Naive thymus-derived CD4-positive, alpha-beta T cell (primary cell): ENCODE data around the gene ACYP2. TPM values are rescaled to one million over a fixed set of nuclear protein-coding genes. Genes with fewer than 3 reads are reported as not detected.
"Not testable (repeated sequence)": the region's sequence is repeated elsewhere in the genome, so short reads cannot be mapped to it uniquely, and the experiment has no call there.

Experiments
- ATAC-seq: fragments of 150-1000 bp; cut with Tn5 transposase; 2 replicates; pipeline ENCODE4 v1.10.0; 2021; ENCODE audit warnings: mild to moderate bottlenecking, moderate library complexity
- CTCF ChIA-PET: fragments of 350-600 bp; sonication (Branson Sonifier 250); formaldehyde crosslinking; loops from one replicate; lab custom pipeline; 2021; ENCODE audit warnings: antibody characterized with exemption; lab: Charles Lee
- POLR2A ChIA-PET: fragments of 350-600 bp; sonication (Branson Sonifier 250); formaldehyde crosslinking; loops from one replicate; lab custom pipeline; 2021; ENCODE audit warnings: antibody characterized with exemption, inconsistent platforms; lab: Charles Lee
- DNase-seq, 9 donors: peaks; one replicate each; pipeline versions ENCODE4 v3.0.0 to v3.0.0-alpha.2; 2020 to 2022; ENCODE audit warnings: mixed read lengths in 1 of 9
- H3K27ac ChIP-seq: one replicate; pipeline ENCODE4 v1.7.0; 2013; ENCODE audit warnings: mild to moderate bottlenecking, low read depth, low read length, moderate library complexity
- H3K27me3 ChIP-seq, 2 donors: one replicate each; pipeline ENCODE4 v1.7.0; 2013; ENCODE audit warnings: low read length in 2 of 2, mild to moderate bottlenecking in 2 of 2, moderate library complexity in 2 of 2; ENCODE audit not compliant: control insufficient read depth in 2 of 2, insufficient read depth in 2 of 2
- H3K36me3 ChIP-seq, 3 experiments: 1 replicate in 2 of 3; 2 replicates in 1 of 3; pipeline ENCODE4 v1.7.0; 2013; ENCODE audit warnings: low read length in 3 of 3, mild to moderate bottlenecking in 3 of 3, moderate library complexity in 1 of 3; ENCODE audit not compliant: insufficient read depth in 3 of 3, control insufficient read depth in 2 of 3
- H3K4me1 ChIP-seq, 2 donors: one replicate each; pipeline ENCODE4 v1.7.0; 2013; ENCODE audit warnings: low read length in 2 of 2, mild to moderate bottlenecking in 2 of 2, moderate library complexity in 1 of 2; ENCODE audit not compliant: control insufficient read depth in 2 of 2, insufficient read depth in 2 of 2
- H3K4me3 ChIP-seq: 2 replicates; pipeline ENCODE4 v1.7.0; 2013; ENCODE audit warnings: mild to moderate bottlenecking, low read length
- H3K9me3 ChIP-seq, 3 experiments: 1 replicate in 2 of 3; 2 replicates in 1 of 3; pipeline ENCODE4 v1.7.0; 2013; ENCODE audit warnings: low read length in 3 of 3; ENCODE audit not compliant: control insufficient read depth in 2 of 3
- H3K27ac Mint-ChIP-seq, 9 donors: one replicate each; pipeline ENCODE4 v1.8.0; 2020 to 2022; ENCODE audit warnings: mixed read lengths in 9 of 9, mild to moderate bottlenecking in 8 of 9, moderate library complexity in 5 of 9, inconsistent platforms in 2 of 9
- H3K27me3 Mint-ChIP-seq, 5 donors: one replicate each; pipeline ENCODE4 v1.8.0; 2021 to 2022; ENCODE audit warnings: mixed read lengths in 5 of 5, mild to moderate bottlenecking in 1 of 5
- H3K36me3 Mint-ChIP-seq, 5 donors: one replicate each; pipeline ENCODE4 v1.8.0; 2020 to 2022; ENCODE audit warnings: mixed read lengths in 5 of 5, mild to moderate bottlenecking in 3 of 5, inconsistent platforms in 1 of 5
- H3K4me1 Mint-ChIP-seq, 7 donors: one replicate each; pipeline ENCODE4 v1.8.0; 2020 to 2022; ENCODE audit warnings: mixed read lengths in 7 of 7, mild to moderate bottlenecking in 3 of 7, inconsistent platforms in 1 of 7
- H3K4me3 Mint-ChIP-seq, 10 donors: one replicate each; pipeline ENCODE4 v1.8.0; 2020 to 2022; ENCODE audit warnings: mild to moderate bottlenecking in 10 of 10, mixed read lengths in 10 of 10, moderate library complexity in 6 of 10, inconsistent platforms in 2 of 10
- H3K9me3 Mint-ChIP-seq, 11 donors: one replicate each; pipeline ENCODE4 v1.8.0; 2020 to 2022; ENCODE audit warnings: mixed read lengths in 11 of 11, mild to moderate bottlenecking in 4 of 11, inconsistent platforms in 1 of 11, moderate library complexity in 1 of 11
- intact Hi-C, 2 donors: fragments of 100-400 bp; cut with micrococcal nuclease; formaldehyde crosslinking; loops; one replicate each; pipeline ENCODE4 v1.15.1; 2023
- polyA plus RNA-seq, 2 donors: library from polyadenylated mRNA; unstranded; fragments of 300-500 nt; fragmentation: Illumina TruSeq; gene quantifications; one replicate each; pipeline ENCODE4 v1.2.3, GENCODE V29; 2021
- total RNA-seq, 6 experiments: library from RNA in 5 of 6; stranded (reverse) in 5 of 6; gene quantifications; 1 replicate in 5 of 6; 2 replicates in 1 of 6; pipeline ENCODE4 v1.2.3 and lab custom pipeline; 2021 to 2026

The ACYP2 gene
- total and polyA plus RNA-seq, 7 experiments from 2014 or later: 11.2 to 23.0 (median 15.6) TPM

- Mint-ChIP-seq H3K9me3 (peaks cover 0 to 4% (median 0%) of the 10 kb centered on the region in 11 donors), H3K27ac (peak overlapping the region; percentile 33 to 91 (median 77)), H3K27me3 (peaks cover 0 to 2% (median 0%) of the 10 kb centered on the region in 5 donors), H3K36me3 (peaks cover 0 to 9% (median 7%) of the 10 kb centered on the region in 5 donors), H3K4me1 (peaks cover 13 to 35% (median 26%) of the 10 kb centered on the region in 7 donors), H3K4me3 (peak overlapping the region; percentile 19 to 74 (median 46))
- H3K4me1 ChIP-seq: peaks cover 11 to 21% of the 10 kb centered on the region in 2 donors
- no peaks in the 10 kb centered on the region for H3K27me3 ChIP-seq
- ATAC-seq: peak; percentile 74
- DNase-seq: peak in 6 of 9 donors; percentile 5 to 36 (median 25)
- H3K9me3 ChIP-seq: no peaks in the 10 kb centered on the region
- POLR2A ChIA-PET: interaction anchor here (1.6 kb wide), 1 partner anchor 22 kb away, joined by 7 read pairs; the partner anchor contains the start of gene ACYP2
- CTCF ChIA-PET: interaction anchor here (0.6 to 1.3 kb wide), 3 partner anchors 15 to 611 kb away, joined by 3 read pairs; no protein-coding TSS in a partner anchor
- H3K4me3 ChIP-seq: no peak overlapping the region
- intact Hi-C loops: no loop called here
- H3K27ac ChIP-seq: peak overlapping the region; percentile 51
- H3K36me3 ChIP-seq: no peaks in the 10 kb centered on the region
Measured at GRCh38 chr2:54092940-54093339, 22.5 kb upstream of the ACYP2 start.

- ATAC-seq, H3K9me3 Mint-ChIP-seq, DNase-seq, H3K27ac Mint-ChIP-seq, CTCF ChIA-PET, H3K27ac ChIP-seq, intact Hi-C loops, H3K36me3 Mint-ChIP-seq, H3K9me3 ChIP-seq, H3K4me3 ChIP-seq, H3K4me3 Mint-ChIP-seq, H3K27me3 ChIP-seq, H3K36me3 ChIP-seq, POLR2A ChIA-PET: not testable (repeated sequence)
- Mint-ChIP-seq H3K27me3 (peaks cover 0 to 11% (median 0%) of the 10 kb centered on the region in 5 donors), H3K4me1 (peaks cover 15 to 49% (median 31%) of the 10 kb centered on the region in 7 donors)
- H3K4me1 ChIP-seq: peaks cover 11 to 21% of the 10 kb centered on the region in 2 donors
Measured at GRCh38 chr2:54095406-54095805, 20.0 kb upstream of the ACYP2 start.

- peaks cover 0 to 11% (median 0%) of the 10 kb centered on the region in 5 donors for H3K27me3 Mint-ChIP-seq
- H3K9me3 Mint-ChIP-seq, H3K4me3 ChIP-seq, H3K27me3 ChIP-seq, CTCF ChIA-PET, H3K27ac ChIP-seq, H3K36me3 Mint-ChIP-seq, H3K4me3 Mint-ChIP-seq, ATAC-seq, H3K27ac Mint-ChIP-seq, intact Hi-C loops, H3K36me3 ChIP-seq, DNase-seq, POLR2A ChIA-PET, H3K9me3 ChIP-seq: not testable (repeated sequence)
- H3K4me1 Mint-ChIP-seq: peaks cover 15 to 49% (median 31%) of the 10 kb centered on the region in 7 donors
- H3K4me1 ChIP-seq: peaks cover 11 to 21% of the 10 kb centered on the region in 2 donors
Measured at GRCh38 chr2:54096141-54096540, 19.3 kb upstream of the ACYP2 start.

GRCh38 chr2:54097124-54097523 is 18.3 kb upstream of the ACYP2 start:
- Histone ChIP-seq H3K4me3 (no peak overlapping the region), H3K27ac (no peak overlapping the region), H3K4me1 (peaks cover 11 to 21% of the 10 kb centered on the region in 2 donors), H3K27me3 (no peaks in the 10 kb centered on the region), H3K9me3 (no peaks in the 10 kb centered on the region), H3K36me3 (no peaks in the 10 kb centered on the region)
- POLR2A ChIA-PET: no interaction called here
- H3K4me3 Mint-ChIP-seq: no peak overlapping the region
- no peak for DNase-seq
- peak overlapping the region in 3 of 9 donors; percentile 20 to 44 (median 25) for H3K27ac Mint-ChIP-seq
- H3K27me3 Mint-ChIP-seq: peaks cover 0 to 11% (median 0%) of the 10 kb centered on the region in 5 donors
- H3K4me1 Mint-ChIP-seq: peaks cover 15 to 43% (median 25%) of the 10 kb centered on the region in 7 donors
- peaks cover 0 to 4% (median 0%) of the 10 kb centered on the region in 11 donors for H3K9me3 Mint-ChIP-seq
- no peak for ATAC-seq
- CTCF ChIA-PET: no interaction called here
- peaks cover 0 to 9% (median 7%) of the 10 kb centered on the region in 5 donors for H3K36me3 Mint-ChIP-seq
- intact Hi-C loops: no loop called here

GRCh38 chr2:54099370-54099769 is 16.0 kb upstream of the ACYP2 start:
- H3K27ac ChIP-seq: no peak overlapping the region
- no peak for DNase-seq
- peaks cover 4 to 22% (median 11%) of the 10 kb centered on the region in 7 donors for H3K4me1 Mint-ChIP-seq
- no peaks in the 10 kb centered on the region for H3K27me3 ChIP-seq
- POLR2A ChIA-PET: no interaction called here
- peaks cover 0 to 5% (median 3%) of the 10 kb centered on the region in 5 donors for H3K36me3 Mint-ChIP-seq
- intact Hi-C loops: no loop called here
- H3K4me3 ChIP-seq: no peak overlapping the region
- H3K9me3 Mint-ChIP-seq: peaks cover 0 to 4% (median 0%) of the 10 kb centered on the region in 11 donors
- H3K27me3 Mint-ChIP-seq: peaks cover 0 to 14% (median 0%) of the 10 kb centered on the region in 5 donors
- H3K36me3 ChIP-seq: no peaks in the 10 kb centered on the region
- CTCF ChIA-PET: interaction anchor here (1.4 kb wide), 1 partner anchor 130 kb away, joined by 5 read pairs; no protein-coding TSS in a partner anchor
- H3K4me3 Mint-ChIP-seq: no peak overlapping the region
- ATAC-seq: no peak
- H3K4me1 ChIP-seq: peaks cover 0 to 4% of the 10 kb centered on the region in 2 donors
- no peak overlapping the region for H3K27ac Mint-ChIP-seq
- H3K9me3 ChIP-seq: no peaks in the 10 kb centered on the region

- H3K36me3 ChIP-seq: no peaks in the 10 kb centered on the region
- no peaks in the 10 kb centered on the region for H3K27me3 ChIP-seq
- H3K27ac ChIP-seq: no peak overlapping the region
- H3K4me1 ChIP-seq: peaks cover 0 to 4% of the 10 kb centered on the region in 2 donors
- no peaks in the 10 kb centered on the region for H3K9me3 ChIP-seq
- Mint-ChIP-seq H3K27me3 (peaks cover 0 to 14% (median 0%) of the 10 kb centered on the region in 5 donors), H3K4me3 (no peak overlapping the region), H3K4me1 (peaks cover 4 to 22% (median 11%) of the 10 kb centered on the region in 7 donors), H3K9me3 (peaks cover 0 to 4% (median 0%) of the 10 kb centered on the region in 11 donors), H3K36me3 (peaks cover 0 to 5% (median 3%) of the 10 kb centered on the region in 5 donors), H3K27ac (no peak overlapping the region)
- ChIA-PET CTCF (no interaction called here), POLR2A (no interaction called here)
- intact Hi-C loops: no loop called here
- no peak for DNase-seq
- ATAC-seq: no peak
- H3K4me3 ChIP-seq: no peak overlapping the region
Measured at GRCh38 chr2:54099829-54100585, 15.4 kb upstream of the ACYP2 start.
